ENCODE results near the gene EXOC3.
"Not testable (repeated sequence)": the region's sequence is repeated elsewhere in the genome, so short reads cannot be mapped to it uniquely, and the experiment has no call there.

The EXOC3 gene

GRCh38 chr5:485113-485945, 42.4 kb downstream of the EXOC3 start:
- DNase-seq (ENCODE audit: low read depth in 2 of 2), result no peak

- no peak for DNase-seq (ENCODE audit: low read depth in 2 of 2)
Observed at GRCh38 chr5:485946-486491, 43.0 kb downstream of the EXOC3 start.

- DNase-seq (ENCODE audit: low read depth in 2 of 2), result not testable (repeated sequence)
Observed at GRCh38 chr5:486597-486996, 43.6 kb downstream of the EXOC3 start.

- DNase-seq (ENCODE audit: low read depth in 2 of 2), result no peak
Observed at GRCh38 chr5:488241-488640, 45.3 kb downstream of the EXOC3 start.

GRCh38 chr5:488744-489688, 46.0 kb downstream of the EXOC3 start:
- DNase-seq (ENCODE audit: low read depth in 2 of 2), result no peak

GRCh38 chr5:489689-490080, 46.7 kb downstream of the EXOC3 start:
- DNase-seq (ENCODE audit: low read depth in 2 of 2), result no peak

GRCh38 chr5:490116-491106, 47.4 kb downstream of the EXOC3 start:
- no peak for DNase-seq (ENCODE audit: low read depth in 2 of 2)

GRCh38 chr5:491119-491855, 48.3 kb downstream of the EXOC3 start:
- DNase-seq (ENCODE audit: low read depth in 2 of 2), result no peak

GRCh38 chr5:491856-492155, 48.8 kb downstream of the EXOC3 start:
- no peak for DNase-seq (ENCODE audit: low read depth in 2 of 2)

- DNase-seq (ENCODE audit: low read depth in 2 of 2), result no peak
Observed at GRCh38 chr5:492314-492893, 49.4 kb downstream of the EXOC3 start.

GRCh38 chr5:493119-493701, 50.2 kb downstream of the EXOC3 start:
- no peak for DNase-seq (ENCODE audit: low read depth in 2 of 2)

GRCh38 chr5:493758-494157, 50.8 kb downstream of the EXOC3 start:
- no peak for DNase-seq (ENCODE audit: low read depth in 2 of 2)

- DNase-seq (ENCODE audit: low read depth in 2 of 2), result no peak
Observed at GRCh38 chr5:494667-495255, 51.8 kb downstream of the EXOC3 start.

- DNase-seq (ENCODE audit: low read depth in 2 of 2), result no peak
Observed at GRCh38 chr5:496028-496427, 53.1 kb downstream of the EXOC3 start.

GRCh38 chr5:497090-497700, 54.2 kb downstream of the EXOC3 start:
- DNase-seq (ENCODE audit: low read depth in 2 of 2), result no peak

GRCh38 chr5:497871-498509, 55.0 kb downstream of the EXOC3 start:
- no peak for DNase-seq (ENCODE audit: low read depth in 2 of 2)

- no peak for DNase-seq (ENCODE audit: low read depth in 2 of 2)
Observed at GRCh38 chr5:499233-500209, 56.5 kb downstream of the EXOC3 start.
